B cell (primary cell): ENCODE data around the gene CFTR.

Experiments
- EZH2 ChIP-seq: IDR thresholded peaks from 2 replicates; pipeline ENCODE4 v1.6.1; 2012; ENCODE audit warnings: borderline replicate concordance, low read depth, mild to moderate bottlenecking, moderate library complexity, low read length; ENCODE audit not compliant: insufficient read depth, poor library complexity, severe bottlenecking
- TF ChIP-seq, protein P1 (sequence below): fragments of 200-600 bp; IDR thresholded peaks from one replicate; pipeline ENCODE4 v1.8.0; 2022; ENCODE audit warnings: antibody characterized with exemption, mild to moderate bottlenecking

DNA sequence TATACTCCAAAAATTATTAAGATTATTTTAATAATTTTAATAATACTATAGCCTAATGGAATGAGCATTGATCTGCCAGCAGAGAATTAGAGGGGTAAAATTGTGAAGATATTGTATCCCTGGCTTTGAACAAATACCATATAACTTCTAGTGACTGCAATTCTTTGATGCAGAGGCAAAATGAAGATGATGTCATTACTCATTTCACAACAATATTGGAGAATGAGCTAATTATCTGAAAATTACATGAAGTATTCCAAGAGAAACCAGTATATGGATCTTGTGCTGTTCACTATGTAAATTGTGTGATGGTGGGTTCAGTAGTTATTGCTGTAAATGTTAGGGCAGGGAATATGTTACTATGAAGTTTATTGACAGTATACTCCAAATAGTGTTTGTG, 80.2 kb downstream of the CFTR start:
- TF ChIP-seq, protein P1, sequence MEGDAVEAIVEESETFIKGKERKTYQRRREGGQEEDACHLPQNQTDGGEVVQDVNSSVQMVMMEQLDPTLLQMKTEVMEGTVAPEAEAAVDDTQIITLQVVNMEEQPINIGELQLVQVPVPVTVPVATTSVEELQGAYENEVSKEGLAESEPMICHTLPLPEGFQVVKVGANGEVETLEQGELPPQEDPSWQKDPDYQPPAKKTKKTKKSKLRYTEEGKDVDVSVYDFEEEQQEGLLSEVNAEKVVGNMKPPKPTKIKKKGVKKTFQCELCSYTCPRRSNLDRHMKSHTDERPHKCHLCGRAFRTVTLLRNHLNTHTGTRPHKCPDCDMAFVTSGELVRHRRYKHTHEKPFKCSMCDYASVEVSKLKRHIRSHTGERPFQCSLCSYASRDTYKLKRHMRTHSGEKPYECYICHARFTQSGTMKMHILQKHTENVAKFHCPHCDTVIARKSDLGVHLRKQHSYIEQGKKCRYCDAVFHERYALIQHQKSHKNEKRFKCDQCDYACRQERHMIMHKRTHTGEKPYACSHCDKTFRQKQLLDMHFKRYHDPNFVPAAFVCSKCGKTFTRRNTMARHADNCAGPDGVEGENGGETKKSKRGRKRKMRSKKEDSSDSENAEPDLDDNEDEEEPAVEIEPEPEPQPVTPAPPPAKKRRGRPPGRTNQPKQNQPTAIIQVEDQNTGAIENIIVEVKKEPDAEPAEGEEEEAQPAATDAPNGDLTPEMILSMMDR = no peak
- TF ChIP-seq EZH2 = no peak
